HPDE6-E6E7 (cell line): ENCODE data around the gene PON3.

Source experiments
- DNase-seq: peaks from one replicate; pipeline ENCODE4 v3.0.0; 2011; ENCODE audit warnings: missing footprints; ENCODE audit errors: extremely low spot score

PON3 gene

DNA sequence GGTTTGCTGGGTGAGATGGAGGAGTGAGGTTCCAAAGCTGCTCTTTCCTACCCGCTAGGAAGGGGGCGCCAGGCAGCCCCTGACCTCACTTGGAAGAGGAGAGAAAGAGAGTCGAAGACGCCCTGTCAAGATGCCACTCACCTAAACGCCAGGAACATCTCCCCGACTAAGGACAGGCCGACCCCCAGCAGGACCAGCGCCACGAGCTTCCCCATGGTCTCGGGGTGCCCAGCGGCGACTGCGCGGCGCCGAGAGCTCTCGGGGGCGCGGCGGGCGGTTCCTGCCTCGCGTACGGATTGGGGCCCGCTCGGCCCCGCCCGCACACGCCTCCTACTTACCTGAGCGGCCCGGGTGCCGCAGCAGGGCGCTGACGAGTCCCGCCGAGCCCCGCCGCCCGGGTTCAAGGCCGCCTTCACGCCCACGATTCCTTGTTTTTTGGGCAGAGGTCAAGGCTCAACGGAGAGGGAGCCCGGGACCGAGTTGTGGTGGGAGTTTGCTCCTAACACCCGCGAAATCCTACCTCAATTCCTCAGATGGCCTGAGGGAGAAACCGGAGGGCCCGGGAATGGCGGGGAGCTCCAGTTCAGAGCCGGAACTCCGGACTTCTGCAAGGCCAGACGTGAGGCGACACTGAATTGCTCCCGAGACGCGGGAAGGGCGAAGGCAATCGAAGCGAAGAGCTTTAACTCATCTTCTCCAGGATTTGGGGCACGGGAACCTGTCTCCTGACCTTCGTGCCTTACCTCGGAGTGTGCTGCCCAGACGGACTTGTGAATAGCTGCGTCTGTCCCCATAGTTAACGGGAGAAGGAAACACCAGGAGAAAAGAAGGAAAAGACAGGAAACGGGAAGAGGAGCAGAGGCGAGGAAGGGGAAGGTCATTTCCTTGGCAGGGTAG, at the start of gene PON3:
Gene PON3 (minus strand): TSS at position 240 of the 897 bp plus-strand sequence. CDS start 25 bp downstream, at position 215.
- peak; percentile 28 for DNase-seq

DNA sequence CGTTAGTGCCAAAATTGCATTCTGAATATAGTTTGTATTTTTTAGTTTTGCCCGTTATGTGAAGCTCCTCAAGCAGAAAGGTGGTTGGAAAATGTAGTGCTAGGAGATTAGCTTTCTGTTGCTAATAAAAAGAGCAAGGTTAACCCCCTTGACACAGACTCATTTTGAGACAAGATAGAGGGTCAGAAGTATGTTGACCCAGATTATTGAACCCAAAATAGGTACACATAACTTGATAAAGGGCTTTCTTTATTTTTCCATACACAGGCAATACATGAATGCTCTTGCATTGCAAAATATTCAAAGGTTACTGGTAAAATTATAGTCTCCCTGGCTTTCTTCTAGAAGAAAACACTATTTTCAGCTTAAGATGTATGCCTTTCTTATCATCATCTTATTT, 48.6 kb upstream of the PON3 start:
- no peak for DNase-seq

GRCh38 chr7:95441042-95441823, 45.1 kb upstream of the PON3 start:
- DNase-seq = no peak

DNA sequence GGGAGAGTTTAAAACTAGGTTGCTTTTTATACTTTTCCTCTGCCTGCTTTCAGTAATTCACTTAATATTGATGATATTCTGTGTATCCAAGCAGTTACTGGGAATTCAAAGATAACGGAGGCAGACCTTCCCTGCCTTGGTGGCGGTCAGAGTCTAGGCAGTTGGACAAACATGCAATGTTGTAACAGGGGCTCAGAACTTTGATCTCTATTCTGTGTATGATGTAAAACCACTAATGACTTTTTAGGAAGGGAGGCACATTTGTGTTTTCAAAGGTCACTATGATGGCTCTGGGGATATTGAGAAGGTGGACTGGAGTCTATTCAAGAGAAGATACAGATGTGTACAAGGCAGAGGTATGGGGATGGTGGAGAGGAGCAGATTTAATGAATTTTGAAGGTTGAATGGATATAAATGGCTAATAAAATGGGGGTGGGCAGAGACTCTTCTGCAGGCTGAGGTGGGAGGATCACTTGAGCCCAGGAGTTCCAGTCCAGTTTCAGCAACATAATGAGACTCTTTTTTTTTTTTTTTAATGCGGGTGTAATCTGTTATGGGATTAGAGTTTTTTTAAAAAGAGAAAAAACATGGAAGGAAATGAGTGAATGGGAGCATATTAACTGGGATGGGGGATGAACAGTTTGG, 44.3 kb upstream of the PON3 start:
- DNase-seq = no peak

DNA sequence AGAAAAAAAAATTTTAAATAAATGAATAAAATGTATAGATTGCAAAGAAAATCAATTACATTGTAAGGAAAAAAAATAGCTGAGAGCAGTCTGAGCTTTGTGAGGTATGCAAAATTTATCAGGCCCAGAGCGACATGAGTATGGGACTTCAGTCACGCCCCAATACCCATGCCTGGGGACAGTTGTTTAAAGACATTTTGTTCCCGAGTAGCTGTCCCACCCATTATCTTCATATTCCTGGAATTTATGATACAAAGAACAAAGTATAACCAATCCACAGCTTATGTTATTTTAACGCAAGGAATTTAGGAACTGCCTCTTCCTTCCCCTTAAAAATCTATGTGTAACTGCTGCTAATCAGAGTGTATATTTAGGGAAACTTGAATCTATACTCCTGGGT, 40.2 kb upstream of the PON3 start:
- no peak for DNase-seq

GRCh38 chr7:95435422-95435780, 39.2 kb upstream of the PON3 start:
- no peak for DNase-seq

DNA sequence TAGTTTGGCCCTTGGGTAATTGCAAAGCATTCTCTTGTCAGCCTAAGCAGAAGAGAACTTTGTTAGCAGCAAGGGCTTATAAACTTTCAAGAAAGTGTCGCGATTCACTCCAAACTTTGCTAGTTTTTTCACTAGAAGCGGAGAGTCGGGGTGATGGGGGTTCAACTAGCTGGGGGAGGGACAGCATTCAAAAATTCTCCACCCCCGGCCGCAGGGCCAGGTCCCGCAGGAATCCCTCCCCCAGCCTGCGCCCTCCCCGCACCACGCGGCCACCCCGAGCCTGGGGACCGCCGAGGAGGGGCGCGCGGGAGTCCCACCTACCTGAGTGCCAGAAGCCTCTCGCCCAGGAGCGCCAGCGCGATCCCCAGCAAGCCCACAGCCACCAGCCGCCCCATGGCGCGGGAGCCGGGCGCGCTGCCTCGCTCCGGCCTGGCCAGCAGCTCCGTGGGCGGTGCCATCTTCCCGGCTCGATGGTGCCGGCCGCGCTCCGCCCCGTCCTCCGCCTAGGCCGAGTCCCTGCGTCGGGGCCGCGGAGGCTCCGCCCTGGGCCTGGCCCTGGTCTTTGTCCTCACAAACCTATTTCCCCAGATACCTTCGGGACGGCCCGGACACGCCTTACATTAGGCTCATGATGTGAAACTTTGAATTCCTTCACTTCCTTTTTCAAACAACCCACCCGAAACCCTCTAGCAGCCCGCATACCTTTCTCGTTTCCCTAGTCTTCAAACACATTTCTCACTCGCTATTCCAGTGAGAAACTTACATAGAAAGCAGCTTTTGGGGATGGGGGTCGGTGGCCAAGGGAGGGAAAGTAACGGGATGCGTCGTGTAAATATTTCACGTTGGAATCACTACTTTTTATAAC, 38.6 kb upstream of the PON3 start, which contains the start of gene PON2:
Gene PON2 (minus strand): TSS at position 472 of the 865 bp plus-strand sequence. CDS start 77 bp downstream, at position 395.
- peak; percentile 81 for DNase-seq

GRCh38 chr7:95433952-95434556, 37.9 kb upstream of the PON3 start:
- no peak for DNase-seq

DNA sequence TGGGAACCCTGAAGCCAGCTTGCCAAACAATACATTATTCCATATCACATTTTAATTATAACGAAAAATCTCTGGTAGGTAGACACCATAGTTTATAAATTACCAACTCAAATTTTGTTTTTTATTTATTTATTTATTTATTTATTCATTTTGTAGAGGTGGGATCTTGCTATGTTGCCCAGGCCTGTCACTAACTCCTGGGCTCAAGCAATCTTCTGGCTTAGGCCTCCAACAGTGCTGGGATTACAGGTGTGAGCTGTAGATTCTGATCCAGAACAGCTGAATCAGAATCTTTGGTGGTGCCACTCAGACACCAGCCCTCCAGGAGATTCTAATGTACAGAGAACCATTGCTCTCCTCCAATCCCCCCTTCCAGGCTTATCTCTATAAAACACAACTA, 37.0 kb upstream of the PON3 start:
- DNase-seq = no peak

DNA sequence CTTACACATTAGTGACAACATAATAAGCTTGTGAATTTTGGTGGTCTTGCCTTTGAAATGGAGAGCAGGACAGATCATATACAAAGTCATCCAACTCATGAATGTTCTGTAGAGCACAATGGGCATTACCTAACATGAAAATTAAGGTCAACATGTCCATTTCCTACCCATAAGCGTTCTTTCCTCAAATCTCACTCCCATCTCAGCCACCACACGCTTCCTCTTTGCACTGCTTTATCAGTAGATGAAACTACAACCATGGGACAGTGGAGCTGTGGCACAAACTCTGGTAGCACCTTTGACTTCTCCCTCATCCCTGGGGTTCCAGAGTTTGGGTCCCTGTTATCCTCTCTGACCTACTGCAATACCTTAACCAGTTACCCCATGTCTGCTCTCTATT, 36.4 kb upstream of the PON3 start:
- no peak for DNase-seq

GRCh38 chr7:95430864-95431263, 34.7 kb upstream of the PON3 start:
- peak; percentile 50 for DNase-seq

DNA sequence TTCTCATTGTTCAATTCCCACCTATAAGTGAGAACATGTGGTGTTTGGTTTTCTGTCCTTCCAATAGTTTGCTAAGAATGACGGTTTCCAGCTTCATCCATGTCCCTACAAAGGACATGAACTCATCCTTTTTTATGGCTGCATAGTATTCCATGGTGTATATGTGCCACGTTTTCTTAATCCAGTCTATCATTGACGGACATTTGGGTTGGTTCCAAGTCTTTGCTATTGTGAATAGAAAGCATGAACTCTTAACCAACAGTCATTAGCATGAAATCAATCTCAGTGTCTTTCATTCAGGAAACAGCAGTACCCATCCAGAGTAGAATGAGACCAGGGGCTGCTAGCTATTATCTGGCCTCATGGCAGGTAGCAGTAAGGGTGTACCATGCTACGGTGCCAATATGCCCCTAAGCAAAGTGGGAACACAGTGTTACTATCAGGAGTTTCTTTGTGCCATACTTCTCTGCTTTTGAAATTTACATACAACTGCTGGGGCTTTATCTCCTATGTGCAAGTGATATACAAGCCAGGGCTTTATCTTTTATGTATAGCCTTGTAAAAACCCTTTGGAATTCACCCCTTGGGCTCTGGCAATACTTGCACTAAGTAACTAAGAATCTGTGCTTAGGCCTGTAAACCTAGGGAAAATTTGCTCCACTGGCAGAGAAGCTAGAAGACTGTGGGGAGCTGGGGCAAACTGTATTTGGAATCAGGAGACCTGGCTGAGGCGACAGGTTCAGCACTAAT, 33.2 kb upstream of the PON3 start:
- no peak for DNase-seq

GRCh38 chr7:95427914-95428516, 31.8 kb upstream of the PON3 start:
- no peak for DNase-seq

GRCh38 chr7:95427166-95427565, 31.0 kb upstream of the PON3 start:
- no peak for DNase-seq

GRCh38 chr7:95425694-95426093, 29.5 kb upstream of the PON3 start:
- DNase-seq = no peak

DNA sequence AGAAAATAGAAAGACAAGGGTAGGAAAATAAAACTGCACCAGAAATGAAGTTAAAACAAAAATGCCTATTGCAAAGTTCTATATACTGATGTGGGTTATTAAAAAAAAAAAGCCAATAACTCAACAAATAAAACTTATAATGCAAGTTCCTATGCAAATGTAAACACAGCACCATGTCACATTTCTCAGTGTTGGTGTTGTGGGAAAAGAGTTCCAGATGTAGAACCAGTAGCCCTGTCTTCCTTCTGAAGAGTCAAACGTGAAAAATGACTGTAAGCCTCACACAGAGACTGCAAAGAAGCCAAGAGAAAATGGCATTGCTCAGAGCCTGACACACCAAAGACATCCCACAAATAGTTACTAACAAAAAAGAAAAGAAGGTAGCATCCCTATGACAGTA, 28.5 kb upstream of the PON3 start:
- DNase-seq = no peak

DNA sequence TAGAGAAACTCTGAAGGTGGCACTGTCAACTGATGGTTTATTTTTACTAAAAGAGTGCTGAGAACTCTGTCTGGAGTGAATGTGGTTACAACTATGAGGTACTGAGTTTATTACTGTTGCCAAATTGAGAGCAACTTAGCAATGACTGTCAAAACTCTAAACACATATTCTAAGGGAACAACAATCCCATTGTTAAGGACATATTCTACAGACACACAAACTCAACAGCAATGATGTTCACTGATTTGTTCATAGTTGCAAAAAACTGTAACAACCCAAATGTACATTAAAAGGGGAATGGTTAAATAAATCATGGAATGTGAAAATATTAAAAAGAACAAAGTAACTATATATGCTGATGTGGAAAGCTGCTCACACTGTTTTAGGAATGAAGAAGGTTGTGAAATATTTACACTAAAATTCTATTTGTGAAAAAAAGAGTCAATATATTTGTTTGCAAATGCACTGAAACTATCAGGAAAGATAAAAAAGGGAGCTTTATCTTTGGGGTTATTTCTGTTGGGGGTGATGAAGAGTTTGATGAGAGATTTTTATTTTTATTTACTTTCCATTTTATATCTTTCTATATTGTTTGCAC, 25.8 kb upstream of the PON3 start:
- no peak for DNase-seq

GRCh38 chr7:95421000-95421846, 25.0 kb upstream of the PON3 start:
- DNase-seq = no peak
